ENCODE data around the gene GABARAP. TPM values are rescaled to one million over a fixed set of nuclear protein-coding genes. Genes with fewer than 3 reads are reported as not detected.

GABARAP gene
- total and polyA plus RNA-seq, 2 of the 8 experiments (the other 6 are each of a cell fraction or from before 2014, with no cell fraction given): 252 to 581 TPM

- H3K36me3 ChIP-seq (ENCODE audit: control insufficient read depth in 2 of 4, insufficient read depth in 4 of 4, low read length in 3 of 4): peaks cover 0 to 6% (median 3%) of the 10 kb centered on the region in 4 experiments; a peak in 3 of 8 replicates
- no peak overlapping the region for H2BK120ac ChIP-seq (replicated peaks; ENCODE audit: low read depth, low read length)
- H4K91ac ChIP-seq (replicated peaks; ENCODE audit: insufficient read length, low read length): no peak overlapping the region
- FAIRE-seq (no peak), DNase-seq (ENCODE audit: low read depth in 1 of 2, low spot score in 2 of 2) (no peak)
- H3K4ac ChIP-seq (replicated peaks; ENCODE audit: insufficient read length, low read depth, low read length): no peak overlapping the region
- H2AK5ac ChIP-seq (ENCODE audit: low read depth, low read length): no peak overlapping the region
- H3K4me2 ChIP-seq (ENCODE audit: insufficient read depth in 1 of 2, low read depth in 2 of 2, low read length in 2 of 2): peak overlapping the region; percentile 45 to 100
- TF ChIP-seq KDM1A (IDR thresholded peaks at IDR 0.05; ENCODE audit: borderline replicate concordance, low read length) (peak; percentile 66; the same call in 1 of the 2 replicates), ATF2 (IDR thresholded peaks at IDR 0.05; ENCODE audit: low read length) (no peak), RNF2 (IDR thresholded peaks at IDR 0.05; ENCODE audit: borderline replicate concordance, low read depth, low read length, missing control alignments, poor library complexity, severe bottlenecking) (no peak)
- H3K56ac ChIP-seq (replicated peaks; ENCODE audit: insufficient read length, low read depth, low read length): no peak overlapping the region
- H4K20me1 ChIP-seq (replicated peaks in 1 of 2; ENCODE audit: control insufficient read depth in 1 of 2, insufficient read depth in 2 of 2, low read length in 2 of 2): peaks cover 0 to 7% of the 10 kb centered on the region in 2 experiments
- CTCF ChIA-PET (ENCODE audit: partially characterized antibody): interaction anchor here (0.5 to 4.8 kb wide), 12 partner anchors 9 to 278 kb away, joined by 3 to 46 read pairs (median 5); partner anchors contain the start of genes ACAP1 and GABARAP
- H3K27me3 ChIP-seq (replicated peaks in 1 of 4; ENCODE audit: control insufficient read depth in 3 of 4, extremely low read depth in 1 of 4, insufficient read depth in 3 of 4, low read length in 3 of 4): peaks cover 0 to 13% (median 7%) of the 10 kb centered on the region in 4 experiments; a peak in 6 of 7 replicates
- no peak overlapping the region for H3K27ac ChIP-seq (ENCODE audit: low read depth, low read length)
- POLR2A ChIA-PET (ENCODE audit: partially characterized antibody): interaction anchor here (0.6 to 7.7 kb wide), 22 partner anchors 8 to 291 kb away, joined by 3 to 94 read pairs (median 6); partner anchors contain the start of genes ACADVL, CLDN7, CTDNEP1 and DLG4
- H3K4me1 ChIP-seq (replicated peaks in 1 of 4; ENCODE audit: control insufficient read depth in 3 of 4, insufficient read depth in 4 of 4, low read length in 3 of 4): peaks cover 0 to 20% (median 8%) of the 10 kb centered on the region in 4 experiments; a peak in 5 of 7 replicates
- H3K9me3 ChIP-seq (ENCODE audit: insufficient read depth in 2 of 2, low read depth in 1 of 2, low read length in 1 of 2): no peaks in the 10 kb centered on the region
- H2AFZ ChIP-seq (ENCODE audit: low read length): no peak overlapping the region
- no peaks in the 10 kb centered on the region for H3K79me2 ChIP-seq (ENCODE audit: control insufficient read depth in 1 of 2, insufficient read depth in 2 of 2, low read length in 2 of 2)
- peak overlapping the region in 1 of 4 experiments; percentile 67; a peak in 1 of 7 replicates for H3K9ac ChIP-seq (replicated peaks in 1 of 4; ENCODE audit: extremely low read depth in 1 of 4, low read depth in 3 of 4, low read length in 3 of 4)
- no peak overlapping the region for H2BK12ac ChIP-seq (ENCODE audit: low read depth, low read length)
- no peak overlapping the region for H3K14ac ChIP-seq (ENCODE audit: insufficient read length)
- H2BK20ac ChIP-seq (ENCODE audit: low read length): no peak overlapping the region
- H4K5ac ChIP-seq (ENCODE audit: insufficient read length, low read depth, low read length): no peak overlapping the region
- H3K4me3 ChIP-seq (ENCODE audit: extremely low read depth in 1 of 4, insufficient read depth in 2 of 4, low read depth in 3 of 4, low read length in 4 of 4): peak overlapping the region; percentile 76 to 83 (median 78); a peak in 7 of 8 replicates
- H4K8ac ChIP-seq (ENCODE audit: extremely low read depth, insufficient read depth, low read length): no peak overlapping the region; the same call in 1 of the 2 replicates
- peak overlapping the region; percentile 72; the same call in 1 of the 2 replicates for H2BK15ac ChIP-seq (ENCODE audit: low read length)
- H3K23ac ChIP-seq (ENCODE audit: insufficient read length): no peak overlapping the region
- no peaks in the 10 kb centered on the region for H3K79me1 ChIP-seq (ENCODE audit: low read depth, low read length)
- peaks cover 11% of the 10 kb centered on the region for H3K23me2 ChIP-seq (ENCODE audit: low read depth, low read length)
- H2BK5ac ChIP-seq (ENCODE audit: low read depth, low read length): no peak overlapping the region
- WGBS, 2 experiments (ENCODE audit: extremely low coverage in 1 of 2, insufficient coverage in 1 of 2, insufficient read length in 1 of 2, insufficient replicate concordance in 2 of 2, low coverage in 1 of 2, low lambda C conversion rate in 2 of 2, missing lambda C conversion rate in 1 of 2): 78% methylated on average over 6 of the region's 6 CpGs; no CpG with 5 or more reads in 1 of the 2 experiments
- H3K18ac ChIP-seq (ENCODE audit: extremely low read depth, low read length): no peak overlapping the region
Measured at GRCh38 chr17:7282752-7283321, 40.6 kb upstream of the GABARAP start.
